Endothelial cell of umbilical vein (primary cell): ENCODE data around the gene ADPRH. TPM values are rescaled to one million over a fixed set of nuclear protein-coding genes. Genes with fewer than 3 reads are reported as not detected.

Source experiments
- BruUV-seq: library from RNA; stranded (reverse); fragments of 400-500 nt; replicated peaks from 2 replicates; lab custom pipeline; 2021; lab: Mats Ljungman, UMichigan
- CTCF ChIA-PET: fragments of 300-600, 350-600 bp; sonication (Branson Sonifier 250); formaldehyde crosslinking; loops from one replicate; lab custom pipeline; 2021; ENCODE audit warnings: antibody characterized with exemption, inconsistent platforms; lab: Charles Lee
- POLR2A ChIA-PET: fragments of 300-600, 350-600 bp; sonication (Branson Sonifier 250); formaldehyde crosslinking; loops from one replicate; lab custom pipeline; 2021; ENCODE audit warnings: antibody characterized with exemption, inconsistent platforms; lab: Charles Lee
- DNase-seq: peaks from one replicate; pipeline ENCODE4 v3.0.0-alpha.2; 2011; ENCODE audit warnings: low read depth, low spot score
- FAIRE-seq: peaks from 2 replicates; lab custom pipeline; 2011; peaks lifted over from hg19 to GRCh38; lab: Jason Lieb, UNC
- H2AFZ ChIP-seq: 2 replicates; pipeline ENCODE4 v1.6.0; 2012; ENCODE audit warnings: low read depth, low read length, control low read depth, inconsistent platforms
- H3K27ac ChIP-seq: 2 replicates; pipeline ENCODE4 v1.5.1; 2011; ENCODE audit warnings: low read depth, mild to moderate bottlenecking, control low read depth, low read length, moderate library complexity; ENCODE audit not compliant: insufficient read depth
- H3K27me3 ChIP-seq, 2 experiments: 2 replicates each; pipeline versions ENCODE4 v1.6.0 to v1.6.1; 2011; ENCODE audit warnings: low read length in 2 of 2, mixed read lengths in 1 of 2; ENCODE audit not compliant: control insufficient read depth in 2 of 2, insufficient read depth in 2 of 2
- H3K36me3 ChIP-seq, 2 experiments: 2 replicates in 1 of 2; 3 replicates in 1 of 2; pipeline ENCODE4 v1.5.1; 2011; ENCODE audit warnings: low read length in 2 of 2, mild to moderate bottlenecking in 1 of 2, moderate library complexity in 1 of 2; ENCODE audit not compliant: control insufficient read depth in 2 of 2, insufficient read depth in 2 of 2; ENCODE audit errors: extremely low read depth in 1 of 2
- H3K4me1 ChIP-seq: 3 replicates; pipeline ENCODE4 v1.5.1; 2011; ENCODE audit warnings: mild to moderate bottlenecking, low read length; ENCODE audit not compliant: control insufficient read depth, insufficient read depth; ENCODE audit errors: extremely low read depth
- H3K4me2 ChIP-seq: 2 replicates; pipeline ENCODE4 v1.6.1; 2011; ENCODE audit warnings: low read length, control low read depth, mixed read lengths; ENCODE audit not compliant: insufficient read depth
- H3K4me3 ChIP-seq, 3 experiments: fragments of 200-600 bp in 1 of 3; sonication (generic), shearing (Covaris generic) in 1 of 3; replicated peaks in 1 of 3; 2 replicates each; pipeline ENCODE4 v1.5.1; 2011 to 2016; ENCODE audit warnings: control low read depth in 3 of 3, low read length in 3 of 3, mild to moderate bottlenecking in 2 of 3, inconsistent platforms in 1 of 3, low read depth in 1 of 3, moderate library complexity in 1 of 3; ENCODE audit not compliant: insufficient read depth in 1 of 3
- H3K79me2 ChIP-seq: 2 replicates; pipeline ENCODE4 v1.6.0; 2012; ENCODE audit warnings: low read length, inconsistent platforms; ENCODE audit not compliant: control insufficient read depth, insufficient read depth
- H3K9ac ChIP-seq: replicated peaks from 2 replicates; pipeline ENCODE3; 2011; ENCODE audit warnings: low read length, control low read depth; ENCODE audit not compliant: insufficient read depth; ENCODE audit errors: extremely low read depth
- H3K9me1 ChIP-seq: replicated peaks from 3 replicates; pipeline ENCODE4 v1.6.0; 2011; ENCODE audit warnings: mild to moderate bottlenecking, low read length; ENCODE audit not compliant: control insufficient read depth, insufficient read depth; ENCODE audit errors: extremely low read depth
- H3K9me3 ChIP-seq: replicated peaks from 2 replicates; pipeline ENCODE4 v1.5.1; 2012; ENCODE audit warnings: low read length, inconsistent platforms; ENCODE audit not compliant: control insufficient read depth, insufficient read depth
- H4K20me1 ChIP-seq: replicated peaks from 2 replicates; pipeline ENCODE3; 2011; ENCODE audit warnings: mild to moderate bottlenecking, low read length; ENCODE audit not compliant: control insufficient read depth, insufficient read depth; ENCODE audit errors: extremely low read depth
- EZH2 ChIP-seq: IDR thresholded peaks from 2 replicates; pipeline ENCODE4 v1.6.1; 2012; ENCODE audit warnings: borderline replicate concordance, low read depth, mild to moderate bottlenecking, moderate library complexity, low read length, inconsistent platforms; ENCODE audit not compliant: severe bottlenecking
- GATA2 ChIP-seq: IDR thresholded peaks from 2 replicates; pipeline ENCODE4 v1.7.0; 2011; ENCODE audit warnings: low read depth, mild to moderate bottlenecking, moderate library complexity, mixed read lengths, low read length; ENCODE audit not compliant: insufficient read length, insufficient read depth
- JUN ChIP-seq: IDR thresholded peaks from 2 replicates; pipeline ENCODE4 v1.6.1; 2011; ENCODE audit warnings: borderline replicate concordance, low read depth; ENCODE audit not compliant: insufficient read length, insufficient read depth
- MYC ChIP-seq: IDR thresholded peaks from one replicate; pipeline ENCODE4 v1.6.1; 2011; ENCODE audit warnings: mild to moderate bottlenecking, low read depth, low read length
- POLR2A ChIP-seq: IDR thresholded peaks from 2 replicates; pipeline ENCODE4 v1.6.1; 2012; ENCODE audit warnings: low read depth, mild to moderate bottlenecking, control low read depth, low read length
- POLR2AphosphoS5 ChIP-seq: IDR thresholded peaks from 2 replicates; pipeline ENCODE4 v1.6.1; 2012; ENCODE audit warnings: low read depth, mild to moderate bottlenecking, control low read depth, low read length, moderate library complexity; ENCODE audit not compliant: insufficient read depth
- dilution Hi-C: fragments of 300-500 bp; cut with MboI; formaldehyde crosslinking; loops from one replicate; pipeline ENCODE4 v1.15.0; 2019; ENCODE audit warnings: low sequenced_read_pairs; ENCODE audit not compliant: extremely low pct_ligation_motif_present
- intact Hi-C: fragments of 100-400 bp; cut with micrococcal nuclease; formaldehyde crosslinking; loops from one replicate; pipeline ENCODE4 v1.10.0; 2022
- polyA plus RNA-seq, 4 experiments: library from polyadenylated mRNA; depleted of rRNA in 3 of 4; stranded (reverse) in 3 of 4; unstranded in 1 of 4; fragments of >200 nt; gene quantifications; 2 replicates each; pipeline versions ENCODE4 v1.2.1 to v1.2.3, GENCODE V29; 2011 to 2012; ENCODE audit warnings: missing spikeins in 1 of 4
- total RNA-seq: library from RNA; stranded (reverse); gene quantifications from 2 replicates; pipeline ENCODE4 v1.2.3, GENCODE V29; 2021
- TF ChIP-seq, protein P1 (sequence below), 2 donors: IDR thresholded peaks; 1 replicate in 1 of 2; 2 replicates in 1 of 2; pipeline ENCODE4 v1.5.1; 2011; ENCODE audit warnings: low read length in 2 of 2, mild to moderate bottlenecking in 2 of 2, moderate library complexity in 2 of 2, control low read depth in 1 of 2, inconsistent platforms in 1 of 2, low read depth in 1 of 2; ENCODE audit not compliant: insufficient read depth in 1 of 2; ENCODE audit errors: extremely low read depth in 1 of 2

ADPRH gene
- total and polyA plus RNA-seq, 2 donors (not counting 3 experiments of a cell fraction or from before 2014, with no cell fraction given) = 3.5 to 8.0 TPM

DNA sequence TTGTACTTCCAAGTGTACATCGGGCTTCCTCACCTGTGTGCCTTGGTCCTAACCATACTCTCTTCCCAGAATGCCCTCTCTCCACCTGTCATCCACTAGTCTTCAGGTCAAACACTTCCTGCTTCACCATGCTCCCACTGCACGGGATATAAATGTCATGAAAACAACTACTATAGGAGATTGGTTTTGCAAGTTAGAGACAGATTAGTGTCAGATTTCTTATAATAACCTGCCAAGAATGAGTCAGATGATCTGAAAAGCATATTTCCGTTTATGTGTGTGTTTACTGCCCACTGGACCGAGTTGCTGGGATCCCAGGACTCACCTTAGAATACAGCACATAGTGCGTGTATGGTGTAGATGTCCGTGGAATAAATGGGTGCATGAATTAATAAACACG is 39.8 kb downstream of the ADPRH start:
- CTCF ChIA-PET = no interaction called here
- TF ChIP-seq POLR2A (no peak), EZH2 (no peak)
- dilution Hi-C loops = no loop called here

GRCh38 chr3:119620899-119621298 is 41.6 kb downstream of the ADPRH start:
- H3K4me2 ChIP-seq = no peak overlapping the region
- H2AFZ ChIP-seq = no peak overlapping the region
- ChIA-PET CTCF (interaction anchor here (1.2 kb wide), 1 partner anchor 10 kb away, joined by 3 read pairs; no protein-coding TSS in a partner anchor), POLR2A (no interaction called here)
- no peaks in the 10 kb centered on the region for H4K20me1 ChIP-seq
- no peak for FAIRE-seq
- no peaks in the 10 kb centered on the region for H3K9me3 ChIP-seq
- H3K36me3 ChIP-seq = no peaks in the 10 kb centered on the region
- BruUV-seq = no TSS peak
- H3K9ac ChIP-seq = no peak overlapping the region
- no peak for DNase-seq
- no peak overlapping the region for H3K27ac ChIP-seq
- no peaks in the 10 kb centered on the region for H3K27me3 ChIP-seq
- no peaks in the 10 kb centered on the region for H3K79me2 ChIP-seq
- TF ChIP-seq, protein P1, sequence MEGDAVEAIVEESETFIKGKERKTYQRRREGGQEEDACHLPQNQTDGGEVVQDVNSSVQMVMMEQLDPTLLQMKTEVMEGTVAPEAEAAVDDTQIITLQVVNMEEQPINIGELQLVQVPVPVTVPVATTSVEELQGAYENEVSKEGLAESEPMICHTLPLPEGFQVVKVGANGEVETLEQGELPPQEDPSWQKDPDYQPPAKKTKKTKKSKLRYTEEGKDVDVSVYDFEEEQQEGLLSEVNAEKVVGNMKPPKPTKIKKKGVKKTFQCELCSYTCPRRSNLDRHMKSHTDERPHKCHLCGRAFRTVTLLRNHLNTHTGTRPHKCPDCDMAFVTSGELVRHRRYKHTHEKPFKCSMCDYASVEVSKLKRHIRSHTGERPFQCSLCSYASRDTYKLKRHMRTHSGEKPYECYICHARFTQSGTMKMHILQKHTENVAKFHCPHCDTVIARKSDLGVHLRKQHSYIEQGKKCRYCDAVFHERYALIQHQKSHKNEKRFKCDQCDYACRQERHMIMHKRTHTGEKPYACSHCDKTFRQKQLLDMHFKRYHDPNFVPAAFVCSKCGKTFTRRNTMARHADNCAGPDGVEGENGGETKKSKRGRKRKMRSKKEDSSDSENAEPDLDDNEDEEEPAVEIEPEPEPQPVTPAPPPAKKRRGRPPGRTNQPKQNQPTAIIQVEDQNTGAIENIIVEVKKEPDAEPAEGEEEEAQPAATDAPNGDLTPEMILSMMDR (IDR thresholded peaks at IDR 0.05; ENCODE audit: extremely low read depth in 1 of 2, insufficient read depth in 1 of 2, low read depth in 1 of 2, low read length in 2 of 2) = no peak
- TF ChIP-seq POLR2A = no peak
- TF ChIP-seq POLR2AphosphoS5 = no peak
- no peak for TF ChIP-seq MYC
- no peak for TF ChIP-seq EZH2
- TF ChIP-seq GATA2 = no peak
- no peak for TF ChIP-seq JUN
- dilution Hi-C loops = no loop called here
- no peaks in the 10 kb centered on the region for H3K9me1 ChIP-seq
- no peaks in the 10 kb centered on the region for H3K4me1 ChIP-seq
- H3K4me3 ChIP-seq = no peak overlapping the region
- intact Hi-C loops = no loop called here

More for the DNA sequence above, 39.8 kb downstream of the ADPRH start:
- Histone ChIP-seq H3K36me3 (no peaks in the 10 kb centered on the region), H2AFZ (no peak overlapping the region), H3K4me1 (no peaks in the 10 kb centered on the region), H3K4me2 (no peak overlapping the region), H3K4me3 (no peak overlapping the region), H3K79me2 (no peaks in the 10 kb centered on the region), H3K27me3 (no peaks in the 10 kb centered on the region), H4K20me1 (no peaks in the 10 kb centered on the region), H3K9me1 (no peaks in the 10 kb centered on the region), H3K27ac (no peak overlapping the region), H3K9me3 (no peaks in the 10 kb centered on the region), H3K9ac (no peak overlapping the region)
- POLR2A ChIA-PET = no interaction called here
- DNase-seq (no peak), FAIRE-seq (no peak)
- intact Hi-C loops = no loop called here
- BruUV-seq = no TSS peak
